Measurements from ENCODE around the gene IL1RAPL1.

DNA sequence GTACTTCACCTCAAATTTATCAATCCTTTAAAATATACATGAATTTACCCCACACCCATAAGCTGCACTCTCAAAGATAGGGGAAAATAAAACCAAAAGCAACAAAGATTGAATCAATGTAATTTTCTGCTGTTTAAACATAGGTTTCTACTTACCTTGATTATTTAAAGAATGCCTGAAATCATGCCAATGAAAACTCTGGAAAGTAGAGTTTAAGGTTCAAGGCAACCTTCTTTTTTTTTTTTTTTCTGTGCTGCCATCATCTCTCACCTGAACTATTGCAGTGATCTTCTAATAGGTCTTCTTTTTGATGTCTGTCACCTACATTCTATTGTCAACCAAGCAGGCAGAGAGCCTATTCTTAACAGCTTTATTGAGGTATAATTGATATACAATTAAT is 682.1 kb downstream of the IL1RAPL1 start:
- TF ChIP-seq FOXP2 (optimal IDR thresholded peaks at IDR 0.05; ENCODE audit: borderline replicate concordance, extremely low read depth, extremely low read length, insufficient read depth) (no peak), POLR2AphosphoS5 (IDR thresholded peaks at IDR 0.05; ENCODE audit: low read depth, low read length) (no peak), SIN3A (IDR thresholded peaks at IDR 0.05; ENCODE audit: borderline replicate concordance, insufficient read depth, low read length) (no peak)
- TF ChIP-seq, protein P1, sequence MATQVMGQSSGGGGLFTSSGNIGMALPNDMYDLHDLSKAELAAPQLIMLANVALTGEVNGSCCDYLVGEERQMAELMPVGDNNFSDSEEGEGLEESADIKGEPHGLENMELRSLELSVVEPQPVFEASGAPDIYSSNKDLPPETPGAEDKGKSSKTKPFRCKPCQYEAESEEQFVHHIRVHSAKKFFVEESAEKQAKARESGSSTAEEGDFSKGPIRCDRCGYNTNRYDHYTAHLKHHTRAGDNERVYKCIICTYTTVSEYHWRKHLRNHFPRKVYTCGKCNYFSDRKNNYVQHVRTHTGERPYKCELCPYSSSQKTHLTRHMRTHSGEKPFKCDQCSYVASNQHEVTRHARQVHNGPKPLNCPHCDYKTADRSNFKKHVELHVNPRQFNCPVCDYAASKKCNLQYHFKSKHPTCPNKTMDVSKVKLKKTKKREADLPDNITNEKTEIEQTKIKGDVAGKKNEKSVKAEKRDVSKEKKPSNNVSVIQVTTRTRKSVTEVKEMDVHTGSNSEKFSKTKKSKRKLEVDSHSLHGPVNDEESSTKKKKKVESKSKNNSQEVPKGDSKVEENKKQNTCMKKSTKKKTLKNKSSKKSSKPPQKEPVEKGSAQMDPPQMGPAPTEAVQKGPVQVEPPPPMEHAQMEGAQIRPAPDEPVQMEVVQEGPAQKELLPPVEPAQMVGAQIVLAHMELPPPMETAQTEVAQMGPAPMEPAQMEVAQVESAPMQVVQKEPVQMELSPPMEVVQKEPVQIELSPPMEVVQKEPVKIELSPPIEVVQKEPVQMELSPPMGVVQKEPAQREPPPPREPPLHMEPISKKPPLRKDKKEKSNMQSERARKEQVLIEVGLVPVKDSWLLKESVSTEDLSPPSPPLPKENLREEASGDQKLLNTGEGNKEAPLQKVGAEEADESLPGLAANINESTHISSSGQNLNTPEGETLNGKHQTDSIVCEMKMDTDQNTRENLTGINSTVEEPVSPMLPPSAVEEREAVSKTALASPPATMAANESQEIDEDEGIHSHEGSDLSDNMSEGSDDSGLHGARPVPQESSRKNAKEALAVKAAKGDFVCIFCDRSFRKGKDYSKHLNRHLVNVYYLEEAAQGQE (IDR thresholded peaks at IDR 0.05; ENCODE audit: insufficient read depth in 1 of 2, low read depth in 2 of 2, low read length in 2 of 2): no peak

Measured in PFSK-1 (cell line).